DND-41 (cell line): Measurements from ENCODE around the gene BRPF3.

ENCODE experiments used
- CTCF ChIP-seq: IDR thresholded peaks from 2 replicates; pipeline ENCODE4 v1.5.1; 2012; ENCODE audit warnings: borderline replicate concordance, low read length, moderate library complexity, mild to moderate bottlenecking; ENCODE audit not compliant: poor library complexity, severe bottlenecking; ENCODE audit errors: extremely low read depth
- EZH2 ChIP-seq: IDR thresholded peaks from 3 replicates; pipeline ENCODE4 v1.6.1; 2012; ENCODE audit warnings: borderline replicate concordance, low read depth, mild to moderate bottlenecking, moderate library complexity, low read length, inconsistent platforms; ENCODE audit not compliant: severe bottlenecking

GRCh38 chr6:36273802-36274514 is 77.4 kb downstream of the BRPF3 start:
- no peak for TF ChIP-seq CTCF
- no peak for TF ChIP-seq EZH2
